Stimulated activated CD4-positive, alpha-beta T cell treated with anti-CD3 and anti-CD28 coated beads, Interleukin-12 subunit alpha, Interleukin-12 subunit beta, amount 100 ng/mL, for 48 hours (primary cell): ENCODE data around the gene ZBTB49.

Experiments
- DNase-seq, 3 donors: peaks; one replicate each; pipeline ENCODE4 v3.0.0-alpha.2; 2020; ENCODE audit warnings: low read depth in 2 of 3, low spot score in 1 of 3

The ZBTB49 gene

DNA sequence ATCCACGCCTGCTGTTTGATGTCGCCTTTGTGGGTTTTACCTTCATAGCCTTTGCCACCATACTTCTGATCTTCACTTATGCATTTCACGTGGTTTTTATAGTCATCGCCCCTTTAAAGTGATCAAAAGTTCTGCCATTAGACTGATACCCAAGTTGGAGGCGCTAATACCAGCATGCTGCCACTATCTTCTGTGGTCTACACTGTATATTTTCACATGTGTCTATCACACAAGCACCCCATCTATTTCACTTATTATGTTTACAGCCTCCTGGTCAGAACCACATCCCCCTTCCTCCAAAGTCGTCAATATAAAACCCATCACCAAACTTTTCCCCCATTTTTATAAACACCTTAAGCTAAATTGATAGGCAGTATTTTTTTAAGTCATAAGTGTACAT, 8.3 kb upstream of the ZBTB49 start:
- DNase-seq = no peak

DNA sequence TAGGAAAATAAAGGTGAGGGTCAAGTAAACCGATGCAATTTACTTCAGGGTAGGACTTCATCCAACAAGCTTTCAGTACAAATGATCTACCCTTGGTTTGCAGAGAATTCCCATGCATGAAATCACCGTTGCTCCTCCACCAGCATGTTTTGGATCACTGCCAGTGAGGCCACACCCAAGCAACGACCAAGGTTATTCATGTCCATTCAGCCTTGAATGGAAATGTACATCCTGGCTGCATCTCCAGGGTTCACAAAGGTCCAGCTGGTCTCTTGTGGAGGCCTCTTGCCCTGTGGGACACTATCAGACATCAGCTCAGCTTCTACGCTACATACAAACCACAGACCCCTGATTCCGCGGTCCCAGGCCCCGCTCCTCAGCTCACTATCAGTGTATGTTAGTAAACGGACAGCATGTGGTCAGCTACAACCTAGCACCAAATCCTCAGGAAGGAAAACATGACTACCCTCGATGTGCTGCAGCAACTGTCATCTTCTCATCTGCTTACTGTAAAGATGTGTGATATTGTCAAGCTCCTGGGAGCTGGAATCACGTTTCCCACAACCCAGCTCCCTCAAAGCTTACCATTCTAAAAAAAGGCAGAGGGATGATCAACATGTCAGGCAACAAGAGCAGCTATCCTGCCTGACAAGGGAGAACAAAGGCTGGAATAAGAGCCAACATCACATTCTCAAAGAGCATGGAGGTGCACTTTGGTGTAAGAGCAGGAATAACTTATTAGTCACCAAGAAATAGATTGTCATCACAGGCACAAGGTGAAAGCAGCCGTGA, 5.0 kb upstream of the ZBTB49 start:
- no peak for DNase-seq

DNA sequence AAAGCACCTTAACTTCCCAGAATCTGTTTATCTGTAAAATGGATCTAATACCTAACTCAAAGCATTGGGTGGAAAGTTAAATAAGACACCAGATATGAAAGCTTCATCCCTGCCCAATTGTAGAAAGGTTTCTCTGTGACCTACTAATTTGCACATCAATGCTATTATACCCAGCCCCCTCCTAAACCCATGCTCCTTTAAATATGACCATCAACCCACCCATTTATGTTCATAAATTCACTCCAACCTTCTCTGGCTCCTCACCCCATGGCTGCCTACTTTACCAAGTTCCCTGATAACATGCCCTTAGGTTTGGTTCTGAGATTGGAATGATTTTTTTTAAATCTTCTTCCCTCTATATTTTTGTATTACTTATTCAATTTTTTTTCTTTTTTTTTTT, 2.0 kb upstream of the ZBTB49 start:
- no peak for DNase-seq

DNA sequence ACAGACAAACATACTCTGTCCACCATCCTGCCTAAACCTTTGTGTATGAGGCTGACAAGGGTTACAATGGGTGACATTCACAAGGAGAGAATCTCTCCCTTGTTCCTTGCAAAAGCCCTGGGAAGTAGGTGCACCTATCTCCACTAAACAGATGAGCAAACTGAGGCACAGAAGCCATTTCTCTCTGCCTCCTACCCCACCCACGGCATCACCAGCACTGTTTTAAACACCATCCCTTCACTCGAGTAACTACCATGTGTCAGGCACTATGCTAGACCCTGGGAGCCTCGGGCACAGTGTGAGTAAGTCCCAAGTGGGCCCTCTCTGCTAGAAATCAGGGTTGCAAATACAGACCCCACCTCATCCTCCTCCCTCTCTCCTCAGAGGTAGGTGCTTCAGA, 996 bp upstream of the ZBTB49 start:
- no peak for DNase-seq

DNA sequence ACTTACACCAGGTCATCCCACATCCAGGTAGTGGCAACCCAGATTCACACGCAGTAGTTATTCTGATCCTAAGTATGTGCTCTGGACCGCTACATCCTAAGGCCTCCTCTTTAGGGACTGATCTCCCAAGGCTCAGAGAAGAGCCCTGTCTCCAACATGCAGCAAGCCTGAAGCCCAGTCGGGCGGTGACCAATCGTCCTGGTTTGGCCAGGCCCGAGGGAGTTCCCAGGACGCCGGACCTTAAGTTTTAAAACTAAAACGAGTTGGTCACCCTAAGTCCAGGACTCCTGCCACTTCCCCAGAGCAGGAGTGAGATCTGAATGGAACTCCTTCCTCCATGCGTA, 482 bp upstream of the ZBTB49 start:
- no peak for DNase-seq

DNA sequence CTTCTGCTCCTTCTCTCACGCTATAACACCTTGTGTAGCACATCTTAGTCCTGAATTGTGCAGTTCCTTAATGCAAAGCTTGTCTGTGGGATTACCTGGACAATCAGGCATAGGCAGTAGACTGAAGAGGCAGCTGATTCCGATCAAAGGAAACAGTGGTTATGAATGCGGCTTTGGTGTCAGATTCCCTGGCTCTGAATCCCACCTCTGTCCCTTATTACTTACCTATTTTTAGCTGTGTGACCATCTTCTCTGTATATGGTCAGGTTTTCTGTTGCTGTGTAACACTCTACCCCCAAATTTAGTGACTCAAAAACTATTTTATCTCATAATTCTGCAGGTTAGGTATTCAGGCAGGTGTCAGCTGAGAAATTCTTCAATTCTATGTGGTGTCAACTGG, 3.2 kb downstream of the ZBTB49 start:
- no peak for DNase-seq

DNA sequence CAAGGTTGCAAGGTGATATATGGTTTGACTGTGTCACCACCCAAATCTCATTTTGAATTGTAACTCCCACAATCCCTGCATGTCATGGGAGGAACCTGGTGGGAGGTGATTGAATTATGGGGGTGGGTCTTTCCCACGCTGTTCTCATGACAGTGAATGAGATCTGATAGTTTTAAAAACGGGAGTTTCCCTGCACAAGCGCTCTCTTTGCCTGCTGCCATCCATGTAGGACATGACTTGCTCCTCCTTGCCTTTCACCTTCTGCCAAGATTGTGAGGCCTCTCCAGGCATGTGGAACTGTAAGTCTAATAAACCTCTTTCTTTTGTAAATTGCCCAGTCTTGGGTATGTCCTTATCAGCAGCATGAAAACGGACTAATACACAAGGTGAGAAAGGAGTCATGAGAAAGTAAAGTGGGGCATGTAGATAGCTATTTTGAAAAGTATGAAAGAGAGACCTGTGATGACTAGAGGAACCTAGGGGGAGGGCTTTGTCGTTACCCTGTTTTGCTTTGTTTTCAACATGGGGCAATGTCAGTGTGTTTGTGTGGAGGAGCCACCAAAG, 6.3 kb downstream of the ZBTB49 start:
- DNase-seq = no peak

DNA sequence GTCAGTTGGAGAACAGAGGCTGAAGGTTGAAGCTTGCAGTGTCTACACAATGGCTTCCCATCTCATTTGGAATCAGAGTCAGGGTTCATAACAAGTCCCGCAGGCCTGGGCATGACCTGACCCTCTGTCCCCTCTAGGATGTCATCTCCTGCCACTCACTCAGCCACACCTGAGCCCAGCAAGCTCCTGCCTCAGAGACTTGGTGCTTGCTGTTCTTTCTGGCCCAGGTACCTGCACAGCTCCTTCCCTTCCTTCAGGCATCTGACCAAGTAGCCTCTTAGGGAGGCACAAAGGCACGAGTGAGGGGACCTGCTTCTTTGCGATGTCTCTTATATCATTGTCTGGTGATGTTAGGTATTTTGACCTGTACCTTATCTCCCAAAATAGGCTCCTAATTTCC, 9.0 kb downstream of the ZBTB49 start:
- no peak for DNase-seq

DNA sequence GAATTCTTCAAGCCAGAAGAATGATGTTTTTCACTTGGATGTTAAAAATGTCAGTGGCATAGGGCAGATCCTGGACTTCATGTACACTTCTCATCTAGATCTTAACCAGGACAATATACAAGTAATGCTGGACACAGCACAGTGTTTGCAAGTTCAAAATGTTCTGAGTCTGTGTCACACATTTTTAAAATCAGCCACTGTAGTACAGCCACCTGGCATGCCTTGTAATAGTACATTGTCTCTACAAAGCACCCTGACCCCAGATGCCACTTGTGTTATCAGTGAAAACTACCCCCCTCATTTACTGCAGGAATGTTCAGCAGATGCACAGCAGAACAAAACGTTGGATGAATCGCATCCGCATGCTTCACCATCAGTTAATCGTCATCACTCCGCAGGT, 11.9 kb downstream of the ZBTB49 start:
- DNase-seq = no peak

DNA sequence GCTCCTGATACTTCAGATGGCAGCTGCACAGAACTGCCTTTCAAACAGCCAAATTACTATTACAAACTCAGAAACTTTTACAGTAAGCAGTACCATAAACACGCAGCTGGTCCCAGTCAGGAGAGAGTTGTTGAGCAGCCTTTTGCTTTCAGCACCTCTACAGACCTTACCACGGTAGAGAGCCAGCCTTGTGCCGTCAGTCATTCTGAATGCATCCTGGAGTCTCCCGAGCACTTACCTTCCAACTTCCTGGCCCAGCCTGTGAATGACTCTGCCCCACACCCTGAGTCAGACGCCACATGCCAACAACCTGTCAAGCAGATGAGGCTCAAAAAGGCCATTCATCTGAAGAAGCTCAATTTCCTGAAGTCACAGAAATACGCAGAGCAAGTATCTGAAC, 12.4 kb downstream of the ZBTB49 start:
- no peak for DNase-seq

DNA sequence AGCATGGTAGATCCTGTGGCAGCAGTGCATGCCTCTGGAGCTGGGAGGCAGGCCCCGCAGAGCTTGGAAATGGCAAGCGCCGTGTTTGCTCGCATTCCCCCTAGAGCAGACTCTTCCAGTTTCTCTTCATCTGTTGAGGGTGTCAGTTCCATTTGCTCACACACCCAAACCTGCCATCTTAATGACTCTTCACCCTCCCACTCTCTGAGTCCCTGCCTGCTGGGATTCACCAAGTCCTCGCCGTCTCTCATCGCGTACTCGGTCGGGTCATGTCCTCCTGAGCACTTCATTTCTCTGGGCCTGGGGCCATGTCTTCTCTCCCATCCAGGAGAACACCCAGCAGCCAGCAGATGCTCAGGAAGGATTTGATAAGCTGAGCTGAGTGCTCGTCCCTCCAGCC, 16.9 kb downstream of the ZBTB49 start:
- no peak for DNase-seq

DNA sequence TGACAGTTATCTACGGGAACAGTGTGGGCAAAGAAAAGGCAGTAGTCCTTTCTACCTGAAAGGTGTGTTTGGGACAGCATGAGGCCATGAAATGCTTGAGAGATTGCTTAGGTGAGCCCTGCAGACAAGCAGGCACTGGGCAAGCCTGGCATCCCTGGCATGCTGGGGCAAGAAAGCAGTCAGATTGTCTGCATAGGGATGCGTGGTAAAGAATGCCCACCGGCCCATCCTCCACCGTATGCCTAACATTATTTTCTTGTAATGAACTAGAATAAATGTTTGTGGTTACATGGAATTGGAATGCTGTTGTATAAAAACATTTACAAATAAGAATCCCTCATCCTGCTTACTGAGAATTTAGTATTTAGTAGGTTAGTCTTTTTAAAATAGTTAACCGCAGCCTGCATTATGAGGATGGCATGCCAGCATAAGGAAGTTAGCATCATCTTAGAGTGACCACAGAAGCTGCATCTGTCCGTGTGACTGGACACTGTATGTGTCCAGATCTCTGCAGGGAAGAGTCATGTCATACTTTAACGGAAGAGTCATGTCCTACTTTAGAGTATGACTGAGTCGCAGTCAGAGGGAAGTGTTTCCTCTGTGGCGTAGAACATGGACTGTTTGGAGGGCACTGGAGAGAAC, 18.9 kb downstream of the ZBTB49 start:
- DNase-seq = no peak

DNA sequence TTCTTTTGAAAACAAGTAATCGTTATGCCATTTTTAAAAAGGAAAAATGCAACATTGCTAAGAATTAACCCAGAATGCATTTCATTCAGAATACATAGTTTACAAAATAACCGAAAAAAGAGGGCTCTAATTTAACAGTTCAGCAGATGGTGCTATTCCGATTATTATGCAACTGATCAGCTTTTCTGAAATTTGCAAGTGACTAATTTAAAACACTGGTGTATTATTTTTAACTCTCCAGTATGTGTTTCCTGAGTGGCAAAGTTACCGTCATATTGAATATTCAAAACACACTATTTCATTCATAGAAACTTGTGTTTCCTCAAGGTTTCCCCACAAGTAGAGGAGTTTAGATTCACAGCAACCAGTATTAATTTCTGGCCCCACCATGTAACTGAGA, 21.1 kb downstream of the ZBTB49 start:
- no peak for DNase-seq

DNA sequence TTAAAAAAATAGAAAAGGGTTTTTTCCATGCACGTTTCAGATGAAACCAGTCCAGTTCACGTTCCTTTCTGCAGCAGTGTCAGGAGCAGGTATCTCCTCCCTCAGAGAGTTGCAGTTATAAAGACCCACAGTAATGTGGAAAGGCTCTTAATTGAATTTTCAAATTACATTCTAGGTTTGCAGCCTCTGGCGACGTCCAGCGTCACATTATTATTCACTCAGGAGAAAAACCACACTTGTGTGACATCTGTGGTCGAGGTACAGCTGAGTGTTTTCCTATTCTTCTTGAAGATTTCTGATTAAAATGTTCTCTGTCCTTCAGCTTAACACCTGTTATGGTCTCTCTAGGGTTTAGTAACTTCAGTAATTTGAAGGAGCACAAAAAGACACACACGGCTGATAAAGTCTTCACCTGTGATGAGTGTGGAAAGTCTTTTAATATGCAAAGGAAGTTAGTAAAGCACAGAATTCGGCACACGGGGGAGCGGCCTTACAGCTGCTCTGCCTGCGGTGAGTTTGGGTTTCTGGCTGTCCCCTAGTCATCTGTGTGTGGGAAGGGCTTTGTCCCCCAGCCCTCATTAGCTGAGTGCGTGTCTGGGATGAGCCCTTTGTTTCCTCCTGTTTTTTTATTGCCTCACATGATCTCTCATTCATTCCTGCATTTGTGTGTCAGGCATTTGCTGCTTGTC, 25.6 kb downstream of the ZBTB49 start:
- DNase-seq = no peak

DNA sequence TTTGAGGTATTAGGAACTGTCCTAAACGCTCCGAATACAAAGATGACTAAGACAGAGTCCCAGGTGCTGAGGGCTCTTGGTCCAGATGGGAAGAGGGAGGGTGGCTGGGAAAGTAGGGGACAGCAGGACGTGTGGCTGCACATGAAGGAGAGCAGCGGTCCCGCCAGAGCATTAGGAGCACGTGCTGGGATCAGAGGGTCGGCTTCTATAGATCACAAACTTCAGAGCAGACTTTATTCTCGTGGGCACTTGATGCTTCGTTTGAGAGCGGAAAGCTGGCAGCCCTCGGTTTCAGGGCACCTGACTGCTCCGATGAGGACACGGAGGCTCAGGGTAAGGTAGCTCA, 26.1 kb downstream of the ZBTB49 start:
- DNase-seq = no peak

DNA sequence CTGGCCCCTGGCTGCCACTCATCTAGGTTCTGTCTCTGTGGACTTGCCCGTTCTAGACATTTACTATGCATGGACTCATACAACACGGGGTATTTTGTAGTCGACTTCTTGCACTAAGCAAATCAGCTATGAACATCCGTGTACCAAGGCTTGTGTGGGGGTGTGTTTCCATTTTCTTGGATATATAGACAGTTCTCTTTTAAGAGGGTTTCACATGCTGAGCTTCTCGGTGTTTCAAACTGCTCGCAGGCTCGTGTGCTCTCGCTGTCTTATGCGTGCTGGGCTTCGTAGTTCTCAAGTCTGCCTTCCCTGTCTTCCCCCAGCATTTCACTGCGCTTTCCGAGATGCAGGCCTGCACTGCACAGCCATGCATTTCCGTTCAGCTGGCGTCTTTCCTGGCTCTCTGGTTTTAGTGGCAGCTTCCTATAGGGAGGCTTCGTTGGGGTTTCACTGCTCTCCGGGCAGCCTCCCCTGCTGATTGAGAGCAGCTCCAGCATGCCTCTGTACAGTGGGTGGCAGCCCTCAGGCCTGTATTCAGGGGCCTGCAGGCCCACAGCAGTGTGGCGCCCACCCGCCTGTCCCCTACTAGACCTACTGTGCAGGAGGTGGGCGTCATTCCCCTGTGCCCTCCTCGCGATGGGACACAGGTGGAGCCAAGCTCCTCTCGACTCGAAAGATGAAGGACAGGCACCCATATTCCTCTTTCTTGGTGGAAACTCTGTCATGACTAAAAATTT, 27.6 kb downstream of the ZBTB49 start:
- no peak for DNase-seq

DNA sequence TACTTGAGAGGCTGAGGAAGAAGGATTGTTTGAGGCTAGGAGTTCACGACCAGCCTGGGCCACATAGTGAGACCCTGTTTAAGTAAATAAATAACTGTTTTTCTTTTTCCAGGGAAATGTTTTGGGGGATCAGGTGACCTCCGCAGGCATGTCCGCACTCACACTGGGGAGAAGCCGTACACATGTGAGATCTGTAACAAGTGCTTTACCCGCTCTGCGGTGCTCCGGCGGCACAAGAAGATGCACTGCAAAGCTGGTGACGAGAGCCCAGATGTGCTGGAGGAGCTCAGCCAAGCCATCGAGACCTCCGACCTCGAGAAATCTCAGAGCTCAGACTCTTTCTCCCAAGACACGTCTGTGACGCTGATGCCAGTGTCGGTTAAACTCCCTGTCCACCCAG, 30.5 kb downstream of the ZBTB49 start:
- no peak for DNase-seq

DNA sequence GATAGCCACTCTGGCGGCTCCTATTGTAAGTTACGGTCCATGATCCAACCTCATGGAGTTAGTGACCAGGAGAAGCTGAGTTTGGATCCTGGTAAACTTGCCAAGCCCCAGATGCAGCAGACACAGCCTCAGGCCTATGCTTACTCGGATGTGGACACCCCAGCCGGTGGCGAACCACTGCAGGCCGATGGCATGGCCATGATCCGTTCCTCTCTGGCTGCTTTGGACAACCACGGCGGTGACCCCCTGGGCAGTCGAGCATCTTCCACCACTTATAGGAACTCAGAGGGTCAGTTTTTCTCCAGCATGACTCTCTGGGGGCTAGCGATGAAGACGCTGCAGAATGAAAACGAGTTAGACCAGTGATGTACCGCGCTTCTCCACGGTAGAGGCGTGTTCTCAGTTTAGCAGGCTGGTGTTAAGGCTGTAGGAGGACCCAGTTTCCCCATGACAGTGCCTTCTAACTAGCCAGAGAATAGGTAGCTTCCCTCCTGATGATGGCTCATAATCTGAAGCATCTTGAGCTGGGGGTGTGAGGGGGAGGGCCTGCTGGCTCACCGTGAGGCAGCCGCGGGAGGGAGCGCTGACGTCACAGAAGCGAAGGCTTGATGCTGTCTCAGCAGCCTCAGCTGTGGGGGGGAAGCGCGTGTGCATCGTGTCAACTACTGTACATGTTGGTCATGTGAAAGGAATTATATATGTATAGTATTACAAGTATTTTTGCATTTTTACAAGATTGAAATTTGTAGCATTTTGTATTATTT, 31.1 kb downstream of the ZBTB49 start:
- DNase-seq = no peak

DNA sequence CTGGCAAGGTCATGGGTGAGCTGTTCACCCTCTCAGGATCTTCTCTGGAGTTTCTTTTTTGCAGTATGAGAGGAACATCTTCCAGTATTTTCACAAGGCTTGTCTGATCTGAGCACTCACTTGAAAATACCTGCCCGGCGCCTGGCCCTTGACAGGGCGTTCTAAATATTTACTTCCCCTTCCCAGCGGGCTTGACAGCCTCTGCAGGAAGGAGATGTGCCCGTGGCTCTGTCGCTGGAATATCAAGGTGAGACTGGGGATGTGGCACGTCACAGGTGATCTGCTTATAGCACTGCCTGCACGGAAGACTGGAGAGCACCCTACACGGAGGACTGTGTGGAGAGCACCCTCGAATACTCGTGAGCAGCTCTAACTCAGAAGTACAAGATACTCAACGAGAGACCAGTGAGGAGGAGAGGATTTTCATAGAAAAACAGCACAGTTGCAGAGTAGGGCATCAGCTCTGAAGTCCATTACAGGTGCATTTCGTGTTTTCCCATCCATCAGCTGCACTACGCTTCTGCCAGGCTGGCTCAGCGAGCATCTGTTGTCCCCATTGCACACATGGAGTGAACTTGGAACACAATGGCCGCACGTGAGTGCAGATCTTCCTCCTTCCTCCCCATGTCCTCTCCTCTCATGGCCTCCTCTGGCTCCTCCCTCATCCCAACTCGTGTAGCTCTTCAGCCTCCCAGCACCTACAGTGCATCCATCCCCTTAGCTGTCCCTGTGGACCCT, 32.1 kb downstream of the ZBTB49 start:
- DNase-seq = no peak
